ENCODE measurements around the gene ZNF281.

ZNF281 gene

GRCh38 chr1:200386416-200386815 lies 23.4 kb downstream of the ZNF281 start:
- no peak for DNase-seq

- DNase-seq = no peak
These were observed 24.9 kb downstream of the ZNF281 start for GRCh38 chr1:200384818-200385390.

GRCh38 chr1:200381256-200381984 lies 28.4 kb downstream of the ZNF281 start:
- DNase-seq = no peak

- DNase-seq = no peak
These were observed 29.2 kb downstream of the ZNF281 start for GRCh38 chr1:200380589-200381021.

GRCh38 chr1:200379940-200380588 lies 29.8 kb downstream of the ZNF281 start:
- DNase-seq = no peak

GRCh38 chr1:200379432-200379757 lies 30.4 kb downstream of the ZNF281 start:
- no peak for DNase-seq

GRCh38 chr1:200378096-200378495 lies 31.7 kb downstream of the ZNF281 start:
- DNase-seq = no peak

- no peak for DNase-seq
These were observed 33.3 kb downstream of the ZNF281 start for GRCh38 chr1:200376528-200376927.

- no peak for DNase-seq
These were observed 35.1 kb downstream of the ZNF281 start for GRCh38 chr1:200374569-200375295.

GRCh38 chr1:200373811-200374231 lies 36.0 kb downstream of the ZNF281 start:
- no peak for DNase-seq

GRCh38 chr1:200372885-200373181 lies 37.0 kb downstream of the ZNF281 start:
- DNase-seq = no peak

GRCh38 chr1:200372095-200372884 lies 37.5 kb downstream of the ZNF281 start:
- DNase-seq = peak; percentile 11 to 21

GRCh38 chr1:200369706-200370105 lies 40.1 kb downstream of the ZNF281 start:
- peak in 1 of 2 experiments; percentile 5 for DNase-seq

GRCh38 chr1:200369131-200369530 lies 40.7 kb downstream of the ZNF281 start:
- DNase-seq = no peak

- no peak for DNase-seq
These were observed 41.3 kb downstream of the ZNF281 start for GRCh38 chr1:200368556-200368955.

- no peak for DNase-seq
These were observed 41.8 kb downstream of the ZNF281 start for GRCh38 chr1:200367841-200368534.

- no peak for DNase-seq
These were observed 43.1 kb downstream of the ZNF281 start for GRCh38 chr1:200366577-200367253.

- no peak for DNase-seq
These were observed 43.9 kb downstream of the ZNF281 start for GRCh38 chr1:200365897-200366426.

- DNase-seq = no peak
These were observed 45.0 kb downstream of the ZNF281 start for GRCh38 chr1:200364831-200365230.

GRCh38 chr1:200364091-200364759 lies 45.6 kb downstream of the ZNF281 start:
- peak in 1 of 2 experiments; percentile 2 for DNase-seq

Measured in SHP77 (cell line).